ENCODE measurements around the gene LMF1. TPM values are rescaled to one million over a fixed set of nuclear protein-coding genes. Genes with fewer than 3 reads are reported as not detected.

LMF1 gene
- polyA plus RNA-seq, 1 donor (not counting 4 experiments of a cell fraction or from before 2014, with no cell fraction given), result 3.1 TPM

GRCh38 chr16:901715-902601 is 68.8 kb downstream of the LMF1 start:
- FAIRE-seq (no peak), DNase-seq (ENCODE audit: low read depth, low spot score) (no peak)
- no peaks in the 10 kb centered on the region for H3K9me1 ChIP-seq (ENCODE audit: control insufficient read depth, extremely low read depth, insufficient read depth, low read length)
- H3K4me1 ChIP-seq (ENCODE audit: control insufficient read depth, extremely low read depth, insufficient read depth, low read length), result no peaks in the 10 kb centered on the region
- TF ChIP-seq EZH2 (IDR thresholded peaks at IDR 0.05; ENCODE audit: low read length), result no peak
- TF ChIP-seq CTCF (optimal IDR thresholded peaks at IDR 0.05 in 1 of 3, IDR thresholded peaks at IDR 0.05 in 1 of 3, conservative IDR thresholded peaks at IDR 0.05 in 1 of 3; ENCODE audit: extremely low read depth in 1 of 3, insufficient read depth in 2 of 3, low read length in 3 of 3), result no peak
- H4K20me1 ChIP-seq (ENCODE audit: control insufficient read depth, extremely low read depth, insufficient read depth, low read length), result no peaks in the 10 kb centered on the region
- H3K9ac ChIP-seq (ENCODE audit: control insufficient read depth, extremely low read depth, insufficient read depth, low read length), result no peak overlapping the region
- peaks cover 4% of the 10 kb centered on the region for H3K9me3 ChIP-seq (ENCODE audit: control insufficient read depth, low read depth, low read length)
- H3K36me3 ChIP-seq (ENCODE audit: control insufficient read depth in 2 of 2, extremely low read depth in 1 of 2, insufficient read depth in 2 of 2, low read length in 2 of 2), result no peaks in the 10 kb centered on the region
- H3K4me3 ChIP-seq (ENCODE audit: control insufficient read depth in 2 of 3, extremely low read depth in 1 of 3, insufficient read depth in 2 of 3, low read depth in 1 of 3, low read length in 3 of 3), result no peak overlapping the region
- dilution Hi-C loops (cut with MboI; ENCODE audit: extremely low pct_ligation_motif_present, low sequenced_read_pairs), result no loop called here
- H3K79me2 ChIP-seq (ENCODE audit: control insufficient read depth, insufficient read depth, low read length), result no peaks in the 10 kb centered on the region
- no peaks in the 10 kb centered on the region for H3K27me3 ChIP-seq (ENCODE audit: control insufficient read depth, extremely low read depth, insufficient read depth, low read length)
- H2AFZ ChIP-seq (ENCODE audit: control insufficient read depth, low read length), result no peak overlapping the region
- H3K4me2 ChIP-seq (ENCODE audit: control insufficient read depth, extremely low read depth, insufficient read depth, low read depth, low read length), result no peak overlapping the region
- H3K27ac ChIP-seq (ENCODE audit: control insufficient read depth, insufficient read depth, low read length), result no peak overlapping the region

- FAIRE-seq (no peak), DNase-seq (ENCODE audit: low read depth, low spot score) (no peak)
- Histone ChIP-seq H4K20me1 (ENCODE audit: control insufficient read depth, extremely low read depth, insufficient read depth, low read length) (no peaks in the 10 kb centered on the region), H2AFZ (ENCODE audit: control insufficient read depth, low read length) (no peak overlapping the region), H3K36me3 (ENCODE audit: control insufficient read depth in 2 of 2, extremely low read depth in 1 of 2, insufficient read depth in 2 of 2, low read length in 2 of 2) (no peaks in the 10 kb centered on the region), H3K4me3 (ENCODE audit: control insufficient read depth in 2 of 3, extremely low read depth in 1 of 3, insufficient read depth in 2 of 3, low read depth in 1 of 3, low read length in 3 of 3) (no peak overlapping the region), H3K79me2 (ENCODE audit: control insufficient read depth, insufficient read depth, low read length) (no peaks in the 10 kb centered on the region), H3K4me2 (ENCODE audit: control insufficient read depth, extremely low read depth, insufficient read depth, low read depth, low read length) (no peak overlapping the region), H3K9ac (ENCODE audit: control insufficient read depth, extremely low read depth, insufficient read depth, low read length) (no peak overlapping the region), H3K9me3 (ENCODE audit: control insufficient read depth, low read depth, low read length) (peaks cover 4% of the 10 kb centered on the region), H3K9me1 (ENCODE audit: control insufficient read depth, extremely low read depth, insufficient read depth, low read length) (no peaks in the 10 kb centered on the region), H3K4me1 (ENCODE audit: control insufficient read depth, extremely low read depth, insufficient read depth, low read length) (no peaks in the 10 kb centered on the region), H3K27ac (ENCODE audit: control insufficient read depth, insufficient read depth, low read length) (no peak overlapping the region), H3K27me3 (ENCODE audit: control insufficient read depth, extremely low read depth, insufficient read depth, low read length) (no peaks in the 10 kb centered on the region)
- TF ChIP-seq EZH2 (IDR thresholded peaks at IDR 0.05; ENCODE audit: low read length), result no peak
- no peak for TF ChIP-seq CTCF (optimal IDR thresholded peaks at IDR 0.05 in 1 of 3, IDR thresholded peaks at IDR 0.05 in 1 of 3, conservative IDR thresholded peaks at IDR 0.05 in 1 of 3; ENCODE audit: extremely low read depth in 1 of 3, insufficient read depth in 2 of 3, low read length in 3 of 3)
- dilution Hi-C loops (cut with MboI; ENCODE audit: extremely low pct_ligation_motif_present, low sequenced_read_pairs), result no loop called here
Observed at GRCh38 chr16:901149-901548, 69.6 kb downstream of the LMF1 start.

All from keratinocyte (primary cell).